ENCODE measurements around the gene GNPTAB.

DNA sequence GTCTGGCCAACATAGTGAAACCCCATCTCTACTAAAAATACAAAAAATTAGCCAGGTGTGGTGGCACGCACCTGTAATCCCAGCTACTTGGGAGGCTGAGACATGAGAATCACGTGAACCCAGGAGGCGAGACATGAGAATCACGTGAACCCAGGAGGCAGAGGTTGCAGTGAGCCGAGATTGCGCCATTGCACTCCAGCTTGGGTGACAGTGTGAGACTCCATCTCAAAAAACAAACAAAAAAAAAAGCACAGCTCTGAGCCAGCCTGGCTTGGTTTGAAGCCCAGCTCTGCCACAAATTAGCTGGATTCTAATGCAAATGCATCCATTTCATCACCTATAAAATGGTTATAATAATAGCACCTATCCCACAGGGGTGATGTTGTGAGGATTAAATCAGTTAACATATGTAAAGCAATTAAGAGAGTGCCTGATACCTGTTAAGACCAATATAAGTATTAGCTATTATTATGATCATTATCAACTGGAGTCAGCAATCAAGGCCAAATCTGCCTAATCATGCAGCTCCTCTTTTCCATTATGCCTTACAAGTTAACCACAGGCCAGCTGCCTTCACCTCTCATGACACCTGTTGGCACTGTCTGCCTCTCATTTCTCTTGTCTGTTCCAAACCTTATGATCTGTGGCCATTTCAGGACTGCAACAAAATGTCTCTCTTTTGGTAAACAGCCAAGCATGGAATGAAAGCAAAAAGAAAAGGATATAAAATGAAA is 2.1 kb downstream of the GNPTAB start:
- TF ChIP-seq, protein P1, sequence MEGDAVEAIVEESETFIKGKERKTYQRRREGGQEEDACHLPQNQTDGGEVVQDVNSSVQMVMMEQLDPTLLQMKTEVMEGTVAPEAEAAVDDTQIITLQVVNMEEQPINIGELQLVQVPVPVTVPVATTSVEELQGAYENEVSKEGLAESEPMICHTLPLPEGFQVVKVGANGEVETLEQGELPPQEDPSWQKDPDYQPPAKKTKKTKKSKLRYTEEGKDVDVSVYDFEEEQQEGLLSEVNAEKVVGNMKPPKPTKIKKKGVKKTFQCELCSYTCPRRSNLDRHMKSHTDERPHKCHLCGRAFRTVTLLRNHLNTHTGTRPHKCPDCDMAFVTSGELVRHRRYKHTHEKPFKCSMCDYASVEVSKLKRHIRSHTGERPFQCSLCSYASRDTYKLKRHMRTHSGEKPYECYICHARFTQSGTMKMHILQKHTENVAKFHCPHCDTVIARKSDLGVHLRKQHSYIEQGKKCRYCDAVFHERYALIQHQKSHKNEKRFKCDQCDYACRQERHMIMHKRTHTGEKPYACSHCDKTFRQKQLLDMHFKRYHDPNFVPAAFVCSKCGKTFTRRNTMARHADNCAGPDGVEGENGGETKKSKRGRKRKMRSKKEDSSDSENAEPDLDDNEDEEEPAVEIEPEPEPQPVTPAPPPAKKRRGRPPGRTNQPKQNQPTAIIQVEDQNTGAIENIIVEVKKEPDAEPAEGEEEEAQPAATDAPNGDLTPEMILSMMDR (IDR thresholded peaks at IDR 0.05) = no peak
- no peak for TF ChIP-seq POLR2AphosphoS5 (IDR thresholded peaks at IDR 0.05; ENCODE audit: low read depth, low read length)
- TF ChIP-seq, protein P2, sequence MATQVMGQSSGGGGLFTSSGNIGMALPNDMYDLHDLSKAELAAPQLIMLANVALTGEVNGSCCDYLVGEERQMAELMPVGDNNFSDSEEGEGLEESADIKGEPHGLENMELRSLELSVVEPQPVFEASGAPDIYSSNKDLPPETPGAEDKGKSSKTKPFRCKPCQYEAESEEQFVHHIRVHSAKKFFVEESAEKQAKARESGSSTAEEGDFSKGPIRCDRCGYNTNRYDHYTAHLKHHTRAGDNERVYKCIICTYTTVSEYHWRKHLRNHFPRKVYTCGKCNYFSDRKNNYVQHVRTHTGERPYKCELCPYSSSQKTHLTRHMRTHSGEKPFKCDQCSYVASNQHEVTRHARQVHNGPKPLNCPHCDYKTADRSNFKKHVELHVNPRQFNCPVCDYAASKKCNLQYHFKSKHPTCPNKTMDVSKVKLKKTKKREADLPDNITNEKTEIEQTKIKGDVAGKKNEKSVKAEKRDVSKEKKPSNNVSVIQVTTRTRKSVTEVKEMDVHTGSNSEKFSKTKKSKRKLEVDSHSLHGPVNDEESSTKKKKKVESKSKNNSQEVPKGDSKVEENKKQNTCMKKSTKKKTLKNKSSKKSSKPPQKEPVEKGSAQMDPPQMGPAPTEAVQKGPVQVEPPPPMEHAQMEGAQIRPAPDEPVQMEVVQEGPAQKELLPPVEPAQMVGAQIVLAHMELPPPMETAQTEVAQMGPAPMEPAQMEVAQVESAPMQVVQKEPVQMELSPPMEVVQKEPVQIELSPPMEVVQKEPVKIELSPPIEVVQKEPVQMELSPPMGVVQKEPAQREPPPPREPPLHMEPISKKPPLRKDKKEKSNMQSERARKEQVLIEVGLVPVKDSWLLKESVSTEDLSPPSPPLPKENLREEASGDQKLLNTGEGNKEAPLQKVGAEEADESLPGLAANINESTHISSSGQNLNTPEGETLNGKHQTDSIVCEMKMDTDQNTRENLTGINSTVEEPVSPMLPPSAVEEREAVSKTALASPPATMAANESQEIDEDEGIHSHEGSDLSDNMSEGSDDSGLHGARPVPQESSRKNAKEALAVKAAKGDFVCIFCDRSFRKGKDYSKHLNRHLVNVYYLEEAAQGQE (IDR thresholded peaks at IDR 0.05; ENCODE audit: insufficient read depth in 1 of 2, low read depth in 2 of 2, low read length in 1 of 2) = no peak

Data from Panc1 (cell line).